Fibroblast of the aortic adventitia (primary cell): Measurements from ENCODE around the gene IQSEC3. TPM values are rescaled to one million over a fixed set of nuclear protein-coding genes. Genes with fewer than 3 reads are reported as not detected.
"Not testable (repeated sequence)": the region's sequence is repeated elsewhere in the genome, so short reads cannot be mapped to it uniquely, and the experiment has no call there.

Experiments used
- DNase-seq: peaks from one replicate; pipeline ENCODE4 v3.0.0-alpha.2; 2010; ENCODE audit warnings: low read depth
- H3K4me3 ChIP-seq: 2 replicates; pipeline ENCODE4 v1.5.1; 2011; ENCODE audit warnings: low read depth, mild to moderate bottlenecking, control low read depth, low read length, moderate library complexity
- total RNA-seq: library from RNA; depleted of rRNA; stranded (reverse); fragments of >200 nt; gene quantifications from 2 replicates; pipeline ENCODE4 v1.2.3, GENCODE V29; 2012; ENCODE audit warnings: low replicate concordance
- TF ChIP-seq, protein P1 (sequence below): IDR thresholded peaks from 2 replicates; pipeline ENCODE4 v1.5.1; 2011; ENCODE audit warnings: mild to moderate bottlenecking, low read length, control low read depth, inconsistent platforms; ENCODE audit not compliant: insufficient read depth

Gene IQSEC3
- total RNA-seq, 1 donor = not detected

GRCh38 chr12:45235-45990, 21.2 kb upstream of the IQSEC3 start:
- H3K4me3 ChIP-seq, DNase-seq: not testable (repeated sequence)

GRCh38 chr12:45991-46358, 20.6 kb upstream of the IQSEC3 start:
- DNase-seq, H3K4me3 ChIP-seq: not testable (repeated sequence)

DNA sequence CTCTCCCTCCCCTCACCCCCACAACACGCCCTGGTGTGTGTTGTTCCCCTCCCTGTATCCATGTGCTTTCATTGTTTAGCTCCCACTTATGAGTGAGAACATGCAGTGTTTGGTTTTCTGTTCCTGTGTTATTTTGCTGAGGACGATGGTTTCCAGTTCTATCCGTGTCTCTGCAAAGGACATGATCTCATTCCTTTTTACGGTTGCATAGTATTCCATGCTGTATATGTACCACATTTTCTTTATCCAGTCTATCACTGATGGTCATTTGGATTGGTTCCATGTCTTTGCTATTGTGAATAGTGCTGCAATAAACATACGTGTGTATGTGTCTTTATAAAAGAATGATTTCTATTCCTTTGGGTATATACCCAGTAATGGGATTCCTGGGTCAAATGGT, 20.0 kb upstream of the IQSEC3 start:
- DNase-seq, H3K4me3 ChIP-seq: not testable (repeated sequence)

- not testable (repeated sequence) for H3K4me3 ChIP-seq, DNase-seq
Observed at GRCh38 chr12:47699-48226, 18.8 kb upstream of the IQSEC3 start.

GRCh38 chr12:49149-49548, 17.4 kb upstream of the IQSEC3 start:
- not testable (repeated sequence) for DNase-seq, H3K4me3 ChIP-seq

GRCh38 chr12:51087-51486, 15.5 kb upstream of the IQSEC3 start:
- H3K4me3 ChIP-seq, DNase-seq: not testable (repeated sequence)

DNA sequence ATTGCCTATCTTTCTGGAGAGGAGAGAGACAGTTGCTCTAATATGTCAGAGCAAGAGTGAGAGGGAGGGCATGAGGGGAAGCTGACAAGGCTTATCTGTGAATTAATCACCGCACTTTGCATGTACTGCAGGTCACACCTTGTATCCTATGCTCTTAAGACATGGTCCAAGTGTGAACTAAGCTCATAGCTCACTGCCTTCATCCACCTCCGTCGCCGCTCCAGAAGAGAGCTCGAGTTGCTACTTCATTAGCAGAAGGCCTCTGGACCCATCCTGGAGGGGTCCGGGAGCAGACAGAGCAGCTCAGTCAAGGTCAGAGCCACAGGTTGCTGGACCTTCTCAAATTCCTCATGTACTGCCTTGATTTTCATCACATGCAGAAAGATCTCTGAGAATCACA, 14.6 kb upstream of the IQSEC3 start:
- DNase-seq, H3K4me3 ChIP-seq: not testable (repeated sequence)

GRCh38 chr12:52902-53734, 13.4 kb upstream of the IQSEC3 start:
- DNase-seq, H3K4me3 ChIP-seq: not testable (repeated sequence)

DNA sequence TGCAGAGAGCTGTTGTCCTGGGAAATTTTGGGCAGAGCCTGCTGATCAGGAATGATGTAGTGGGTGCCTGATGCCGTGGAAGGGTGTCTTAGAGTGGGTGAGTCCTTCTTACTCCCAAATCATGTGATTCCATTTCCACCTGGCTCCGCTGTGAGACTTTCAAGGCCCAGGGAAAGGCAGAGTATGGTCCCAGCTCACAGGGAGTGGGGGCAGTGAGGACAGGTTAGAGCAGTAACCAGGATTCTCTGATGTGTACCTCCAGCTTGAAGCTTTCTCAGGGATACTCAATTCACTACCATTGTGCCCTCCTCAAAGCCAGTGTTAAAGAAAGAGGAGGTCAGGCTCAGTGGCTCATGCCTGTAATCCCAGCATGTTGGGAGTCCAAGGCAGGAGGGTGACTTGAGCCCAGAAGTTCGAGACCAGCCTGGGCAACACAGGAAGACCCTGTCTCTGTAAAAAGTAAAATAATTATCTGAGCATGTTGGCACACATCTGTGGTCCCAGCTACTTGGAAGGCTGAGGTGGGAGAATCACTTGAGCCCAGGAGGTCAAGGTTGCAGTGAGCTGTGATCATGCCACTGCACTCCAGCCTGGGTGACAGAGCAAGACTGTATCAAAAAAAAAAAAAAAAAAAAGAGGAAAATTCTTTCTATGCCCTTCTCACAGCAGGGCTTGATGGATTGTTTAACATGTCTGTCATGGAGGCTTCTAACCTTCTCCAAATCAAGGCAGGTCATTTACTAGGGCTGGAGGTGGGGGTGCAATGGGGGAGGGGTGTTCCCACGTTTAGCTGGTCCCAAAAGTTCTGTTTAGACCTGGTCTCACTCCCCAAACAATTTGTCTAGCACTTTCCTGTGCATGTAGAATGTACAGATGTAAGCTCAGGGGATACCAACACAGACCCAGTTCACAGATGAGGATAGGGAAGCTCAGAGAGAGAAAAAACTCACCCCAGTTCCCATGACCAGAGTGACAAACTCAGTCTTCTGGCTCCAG, 12.5 kb upstream of the IQSEC3 start:
- no peak overlapping the region for H3K4me3 ChIP-seq
- TF ChIP-seq, protein P1, sequence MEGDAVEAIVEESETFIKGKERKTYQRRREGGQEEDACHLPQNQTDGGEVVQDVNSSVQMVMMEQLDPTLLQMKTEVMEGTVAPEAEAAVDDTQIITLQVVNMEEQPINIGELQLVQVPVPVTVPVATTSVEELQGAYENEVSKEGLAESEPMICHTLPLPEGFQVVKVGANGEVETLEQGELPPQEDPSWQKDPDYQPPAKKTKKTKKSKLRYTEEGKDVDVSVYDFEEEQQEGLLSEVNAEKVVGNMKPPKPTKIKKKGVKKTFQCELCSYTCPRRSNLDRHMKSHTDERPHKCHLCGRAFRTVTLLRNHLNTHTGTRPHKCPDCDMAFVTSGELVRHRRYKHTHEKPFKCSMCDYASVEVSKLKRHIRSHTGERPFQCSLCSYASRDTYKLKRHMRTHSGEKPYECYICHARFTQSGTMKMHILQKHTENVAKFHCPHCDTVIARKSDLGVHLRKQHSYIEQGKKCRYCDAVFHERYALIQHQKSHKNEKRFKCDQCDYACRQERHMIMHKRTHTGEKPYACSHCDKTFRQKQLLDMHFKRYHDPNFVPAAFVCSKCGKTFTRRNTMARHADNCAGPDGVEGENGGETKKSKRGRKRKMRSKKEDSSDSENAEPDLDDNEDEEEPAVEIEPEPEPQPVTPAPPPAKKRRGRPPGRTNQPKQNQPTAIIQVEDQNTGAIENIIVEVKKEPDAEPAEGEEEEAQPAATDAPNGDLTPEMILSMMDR = no peak
- no peak for DNase-seq

DNA sequence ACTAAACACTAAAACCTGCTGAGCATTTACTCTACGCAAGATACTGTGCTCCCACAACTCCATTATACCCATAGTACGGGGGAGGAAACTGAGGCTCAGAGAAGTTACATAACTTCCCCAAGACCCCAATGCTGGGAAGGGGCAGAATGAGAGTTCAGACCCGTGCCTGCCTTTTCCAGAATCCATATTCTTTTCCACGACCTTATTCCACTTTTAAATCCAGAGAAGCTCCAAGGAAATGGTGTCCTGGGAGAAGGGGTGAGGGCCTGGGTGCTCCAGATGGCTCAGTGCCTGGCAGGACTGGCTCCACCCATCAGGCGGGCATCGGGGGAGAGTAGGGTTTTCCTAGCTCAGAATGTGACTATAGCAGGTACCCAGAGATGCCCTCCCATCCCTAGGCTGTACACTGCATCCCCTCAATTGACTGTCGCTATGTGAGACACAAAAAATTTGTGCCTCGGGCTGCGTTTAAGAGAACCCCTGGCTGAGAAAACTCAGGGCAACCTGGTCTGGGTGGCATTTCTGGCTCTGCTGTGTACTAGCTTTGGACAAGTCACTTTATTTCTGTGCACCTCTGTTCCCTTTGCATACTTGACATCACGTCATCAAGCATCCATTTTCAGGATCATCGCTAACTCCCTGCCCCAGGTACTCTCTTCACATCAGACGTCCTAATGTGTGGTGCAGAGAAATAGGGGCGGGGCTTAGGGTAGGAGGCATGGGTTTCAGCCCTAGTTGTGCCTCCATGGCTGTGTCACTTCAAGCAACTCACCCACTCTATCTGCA, 11.6 kb upstream of the IQSEC3 start:
- TF ChIP-seq, protein P1 = no peak
- no peak overlapping the region for H3K4me3 ChIP-seq
- DNase-seq = no peak
